Tibial nerve (tissue), 4 donors: ENCODE results near the gene MDN1. TPM values are rescaled to one million over a fixed set of nuclear protein-coding genes. Genes with fewer than 3 reads are reported as not detected.
A peak's percentile ranks its signal among the peaks of the same experiment; 100 is the strongest.

Source experiments
- DNase-seq, 2 donors: peaks; one replicate each; pipeline ENCODE4 v3.0.0-alpha.2; 2019; ENCODE audit warnings: low spot score in 2 of 2
- H3K27ac ChIP-seq, 4 donors: fragments of 200-600 bp; sonication (generic) in 3 of 4; one replicate each; pipeline ENCODE4 v1.5.1; 2017 to 2019; ENCODE audit warnings: mild to moderate bottlenecking in 1 of 4
- H3K27me3 ChIP-seq, 2 donors: fragments of 200-600 bp; sonication (generic) in 1 of 2; one replicate each; pipeline versions ENCODE4 v1.5.1 to v1.6.0; 2017 to 2019
- H3K36me3 ChIP-seq, 3 donors: fragments of 200-600 bp; sonication (generic); one replicate each; pipeline ENCODE4 v1.5.1; 2018 to 2019
- H3K4me1 ChIP-seq, 4 donors: fragments of 200-600 bp; sonication (generic) in 3 of 4; one replicate each; pipeline ENCODE4 v1.5.1; 2017 to 2019
- H3K4me3 ChIP-seq, 4 donors: fragments of 200-600 bp; sonication (generic) in 3 of 4; one replicate each; pipeline ENCODE4 v1.5.1; 2017 to 2019; ENCODE audit warnings: mild to moderate bottlenecking in 1 of 4, moderate library complexity in 1 of 4
- H3K9me3 ChIP-seq, 4 donors: fragments of 200-600 bp; sonication (generic) in 3 of 4; one replicate each; pipeline ENCODE4 v1.5.1; 2017 to 2019
- CTCF ChIP-seq, 5 experiments: fragments of 200-600 bp in 3 of 5; fragments of 450-650 bp in 2 of 5; sonication (generic) in 3 of 5; IDR thresholded peaks; one replicate each; pipeline ENCODE4 v1.5.1; 2016 to 2019; ENCODE audit warnings: antibody characterized with exemption in 5 of 5, mild to moderate bottlenecking in 3 of 5, moderate library complexity in 2 of 5
- EP300 ChIP-seq, 2 donors: sonication (generic); formaldehyde crosslinking; IDR thresholded peaks; one replicate each; pipeline ENCODE4 v1.6.1; 2017; ENCODE audit warnings: antibody characterized with exemption in 2 of 2, mild to moderate bottlenecking in 1 of 2
- POLR2A ChIP-seq, 2 donors: fragments of 450-650 bp; IDR thresholded peaks; one replicate each; pipeline ENCODE4 v1.6.1; 2017; ENCODE audit warnings: antibody characterized with exemption in 2 of 2, mild to moderate bottlenecking in 2 of 2, moderate library complexity in 2 of 2
- WGBS, 2 donors: methylation state at CpG; one replicate each; pipeline ENCODE4 v1.1.5; 2018; 5-methylcytosine and 5-hydroxymethylcytosine counted together
- total RNA-seq, 4 donors: library from RNA; depleted of rRNA; stranded (reverse); fragments of >200 nt; gene quantifications; one replicate each; pipeline ENCODE4 v1.1.0, GENCODE V29; 2016

Gene MDN1
- total RNA-seq, result 10 to 100 TPM; 29.4 to 46.2 (median 39.8) TPM

GRCh38 chr6:89819336-89820130 is at the start of gene MDN1:
MDN1 (minus strand) TSS chr6:89819794; CDS start chr6:89819607, 187 bp downstream.
- H3K27ac ChIP-seq, result peak within 1 kb of the TSS; percentile 83 to 95 (median 92)
- H3K27me3 ChIP-seq, result no peaks in the 10 kb centered on the region
- TF ChIP-seq POLR2A (IDR thresholded peaks at IDR 0.05) (peak; percentile 56 to 74), EP300 (IDR thresholded peaks at IDR 0.05) (peak; percentile 74 to 96), CTCF (IDR thresholded peaks at IDR 0.05) (peak in 1 of 5 experiments; percentile 31)
- H3K36me3 ChIP-seq, result no peaks in the 10 kb centered on the region
- H3K4me3 ChIP-seq, result peak within 1 kb of the TSS; percentile 81 to 97 (median 90)
- no peaks in the 10 kb centered on the region for H3K9me3 ChIP-seq
- peak; percentile 63 to 76 for DNase-seq
- H3K4me1 ChIP-seq, result peaks cover 0 to 32% (median 10%) of the 10 kb centered on the region in 4 donors
- WGBS, 2 donors, result 1% methylated on average over 60 to 63 of the region's 65 CpGs

GRCh38 chr6:89866024-89866678 is 46.6 kb upstream of the MDN1 start:
- Histone ChIP-seq H3K36me3 (peaks cover 0 to 97% (median 16%) of the 10 kb centered on the region in 3 donors), H3K27me3 (no peaks in the 10 kb centered on the region), H3K4me3 (no peak overlapping the region), H3K9me3 (no peaks in the 10 kb centered on the region), H3K27ac (no peak overlapping the region), H3K4me1 (no peaks in the 10 kb centered on the region)
- TF ChIP-seq EP300 (IDR thresholded peaks at IDR 0.05) (no peak), CTCF (IDR thresholded peaks at IDR 0.05) (no peak), POLR2A (IDR thresholded peaks at IDR 0.05) (no peak)
- DNase-seq, result no peak
- 95% methylated on average over 6 of the region's 6 CpGs for WGBS, 2 donors

- Histone ChIP-seq H3K4me3 (no peak overlapping the region), H3K27me3 (no peaks in the 10 kb centered on the region), H3K4me1 (no peaks in the 10 kb centered on the region), H3K36me3 (peaks cover 3 to 100% (median 23%) of the 10 kb centered on the region in 3 donors), H3K9me3 (no peaks in the 10 kb centered on the region), H3K27ac (no peak overlapping the region)
- DNase-seq, result no peak
- 93 to 94% methylated on average over 2 of the region's 2 CpGs for WGBS, 2 donors
- TF ChIP-seq EP300 (IDR thresholded peaks at IDR 0.05) (no peak), CTCF (IDR thresholded peaks at IDR 0.05) (no peak), POLR2A (IDR thresholded peaks at IDR 0.05) (no peak)
These were observed 43.1 kb upstream of the MDN1 start for GRCh38 chr6:89862698-89863097.

GRCh38 chr6:89862273-89862672 is 42.7 kb upstream of the MDN1 start:
- H3K27me3 ChIP-seq, result no peaks in the 10 kb centered on the region
- no peak overlapping the region for H3K27ac ChIP-seq
- DNase-seq, result no peak
- peaks cover 3 to 100% (median 27%) of the 10 kb centered on the region in 3 donors for H3K36me3 ChIP-seq
- WGBS, 2 donors, result 95 to 97% methylated on average over 5 of the region's 5 CpGs
- no peak overlapping the region for H3K4me3 ChIP-seq
- H3K9me3 ChIP-seq, result no peaks in the 10 kb centered on the region
- H3K4me1 ChIP-seq, result no peaks in the 10 kb centered on the region
- TF ChIP-seq EP300 (IDR thresholded peaks at IDR 0.05) (no peak), CTCF (IDR thresholded peaks at IDR 0.05) (no peak), POLR2A (IDR thresholded peaks at IDR 0.05) (no peak)

- Histone ChIP-seq H3K9me3 (no peaks in the 10 kb centered on the region), H3K27ac (no peak overlapping the region), H3K27me3 (no peaks in the 10 kb centered on the region), H3K4me1 (no peaks in the 10 kb centered on the region), H3K4me3 (no peak overlapping the region), H3K36me3 (peaks cover 3 to 100% (median 28%) of the 10 kb centered on the region in 3 donors)
- 96 to 97% methylated on average over 4 of the region's 4 CpGs for WGBS, 2 donors
- DNase-seq, result no peak
- TF ChIP-seq CTCF (IDR thresholded peaks at IDR 0.05), result no peak
- no peak for TF ChIP-seq POLR2A (IDR thresholded peaks at IDR 0.05)
- no peak for TF ChIP-seq EP300 (IDR thresholded peaks at IDR 0.05)
These were observed 40.1 kb upstream of the MDN1 start for GRCh38 chr6:89859744-89860143.
